GM18499 (cell line): ENCODE results near the gene NOS1AP.
"Not testable (repeated sequence)": the region's sequence is repeated elsewhere in the genome, so short reads cannot be mapped to it uniquely, and the experiment has no call there.

Source experiments
- ATAC-seq: cut with Tn5 transposase; IDR thresholded peaks from one replicate; pipeline ENCODE4 v1.9.1; 2021; ENCODE audit warnings: moderate number of reproducible peaks; ENCODE audit not compliant: insufficient read depth, unreplicated experiment

The NOS1AP gene

GRCh38 chr1:162056043-162056442 is 13.4 kb upstream of the NOS1AP start:
- peak; percentile 63 for ATAC-seq

- ATAC-seq: no peak
These were observed 12.9 kb upstream of the NOS1AP start for GRCh38 chr1:162056579-162056978.

GRCh38 chr1:162059721-162060120 is 9.8 kb upstream of the NOS1AP start:
- no peak for ATAC-seq

GRCh38 chr1:162060314-162060713 is 9.2 kb upstream of the NOS1AP start:
- ATAC-seq: no peak

- ATAC-seq: no peak
These were observed 6.9 kb upstream of the NOS1AP start for GRCh38 chr1:162062542-162063015.

- ATAC-seq: no peak
These were observed 4.5 kb upstream of the NOS1AP start for GRCh38 chr1:162065016-162065415.

GRCh38 chr1:162066836-162067235 is 2.7 kb upstream of the NOS1AP start:
- not testable (repeated sequence) for ATAC-seq

GRCh38 chr1:162067466-162067865 is 2.0 kb upstream of the NOS1AP start:
- ATAC-seq: no peak

- ATAC-seq: no peak
These were observed 1.2 kb upstream of the NOS1AP start for GRCh38 chr1:162068301-162068700.

GRCh38 chr1:162070094-162070748 is 730 bp downstream of the NOS1AP start:
- ATAC-seq: no peak

GRCh38 chr1:162070825-162071224 is 1.3 kb downstream of the NOS1AP start:
- no peak for ATAC-seq

GRCh38 chr1:162072740-162073139 is 3.2 kb downstream of the NOS1AP start:
- no peak for ATAC-seq

GRCh38 chr1:162074276-162075005 is 5.0 kb downstream of the NOS1AP start:
- no peak for ATAC-seq

- ATAC-seq: no peak
These were observed 6.4 kb downstream of the NOS1AP start for GRCh38 chr1:162075862-162076261.

- no peak for ATAC-seq
These were observed 8.3 kb downstream of the NOS1AP start for GRCh38 chr1:162077648-162078299.

GRCh38 chr1:162079030-162079429 is 9.5 kb downstream of the NOS1AP start:
- ATAC-seq: no peak

- ATAC-seq: no peak
These were observed 11.1 kb downstream of the NOS1AP start for GRCh38 chr1:162080472-162081015.

- no peak for ATAC-seq
These were observed 11.8 kb downstream of the NOS1AP start for GRCh38 chr1:162081316-162081715.

GRCh38 chr1:162082080-162082479 is 12.6 kb downstream of the NOS1AP start:
- not testable (repeated sequence) for ATAC-seq

- ATAC-seq: no peak
These were observed 13.8 kb downstream of the NOS1AP start for GRCh38 chr1:162083273-162083672.

- ATAC-seq: no peak
These were observed 16.5 kb downstream of the NOS1AP start for GRCh38 chr1:162085991-162086390.
